Astrocyte of the spinal cord (primary cell): Measurements from ENCODE around the gene KL.

Source experiments
- DNase-seq: peaks from one replicate; pipeline ENCODE4 v3.0.0; 2011; ENCODE audit warnings: low read depth, low spot score
- H3K4me3 ChIP-seq: 2 replicates; pipeline ENCODE4 v1.5.1; 2011; ENCODE audit warnings: low read depth, mild to moderate bottlenecking, low read length, moderate library complexity
- CTCF ChIP-seq: IDR thresholded peaks from 2 replicates; pipeline ENCODE4 v1.5.1; 2012; ENCODE audit warnings: low read depth, mild to moderate bottlenecking, low read length, inconsistent platforms
- in situ Hi-C: cut with HindIII; loops from 2 replicates; pipeline ENCODE4 v1.10.0; 2017; ENCODE audit warnings: low sequenced_read_pairs

KL gene

GRCh38 chr13:33031277-33031676, 15.1 kb downstream of the KL start:
- no peak for DNase-seq
- no peak overlapping the region for H3K4me3 ChIP-seq
- TF ChIP-seq CTCF, result no peak
- in situ Hi-C loops, result no loop called here

GRCh38 chr13:33032037-33032625, 15.9 kb downstream of the KL start:
- no peak overlapping the region for H3K4me3 ChIP-seq
- in situ Hi-C loops, result no loop called here
- TF ChIP-seq CTCF, result no peak
- DNase-seq, result no peak

GRCh38 chr13:33033051-33033812, 17.0 kb downstream of the KL start:
- no peak for DNase-seq
- no peak overlapping the region for H3K4me3 ChIP-seq
- no peak for TF ChIP-seq CTCF
- in situ Hi-C loops, result no loop called here

DNA sequence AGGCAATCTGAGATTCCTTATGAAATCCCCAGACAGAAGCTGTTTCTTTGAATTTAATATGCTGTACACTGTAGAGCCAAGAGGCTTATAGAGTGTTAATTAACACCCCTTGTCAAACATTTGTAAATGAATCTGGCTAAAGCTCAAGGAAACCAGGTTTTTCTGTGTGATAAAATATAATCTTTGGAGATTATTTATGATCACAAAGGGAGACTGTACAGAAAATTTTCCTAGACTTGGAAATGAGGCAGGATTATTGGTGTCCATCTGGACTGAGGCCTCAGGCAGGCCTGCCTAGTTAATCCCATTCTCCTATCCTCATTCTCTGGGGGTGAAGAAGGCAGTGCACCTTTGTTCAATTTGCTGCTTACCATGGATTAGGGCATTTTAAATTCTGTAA, 17.8 kb downstream of the KL start:
- TF ChIP-seq CTCF, result no peak
- H3K4me3 ChIP-seq, result no peak overlapping the region
- in situ Hi-C loops, result no loop called here
- DNase-seq, result no peak

DNA sequence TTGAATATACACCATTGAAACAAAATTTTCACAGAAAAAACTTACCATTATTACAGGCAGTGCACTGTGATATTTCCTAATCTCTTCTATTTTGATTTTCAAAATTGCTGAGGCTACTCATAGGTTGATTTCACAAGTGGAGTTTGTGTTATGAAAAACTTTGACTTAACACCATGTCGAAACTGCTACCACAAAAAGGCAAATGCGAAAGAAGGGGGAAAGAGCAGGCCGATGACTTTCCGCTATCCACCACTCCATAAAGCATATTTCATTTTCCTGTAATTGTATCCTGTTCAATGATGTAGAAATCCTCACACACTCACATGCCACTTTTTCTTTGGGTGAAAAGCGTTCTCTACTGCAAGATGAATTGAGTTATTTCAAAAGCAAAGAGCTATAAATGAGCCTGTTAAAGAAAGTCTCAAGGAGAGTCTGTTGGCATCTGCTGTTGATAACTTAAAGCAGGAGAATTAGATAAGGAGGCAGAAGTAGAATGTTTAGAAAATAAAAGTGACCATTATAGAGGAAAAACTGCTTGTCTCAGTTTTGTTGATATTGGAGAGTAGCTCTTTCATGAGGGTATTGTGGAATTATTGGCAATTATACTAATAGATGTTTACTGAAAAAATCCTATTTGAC, 18.8 kb downstream of the KL start:
- no peak for TF ChIP-seq CTCF
- DNase-seq, result no peak
- H3K4me3 ChIP-seq, result no peak overlapping the region
- in situ Hi-C loops, result no loop called here

DNA sequence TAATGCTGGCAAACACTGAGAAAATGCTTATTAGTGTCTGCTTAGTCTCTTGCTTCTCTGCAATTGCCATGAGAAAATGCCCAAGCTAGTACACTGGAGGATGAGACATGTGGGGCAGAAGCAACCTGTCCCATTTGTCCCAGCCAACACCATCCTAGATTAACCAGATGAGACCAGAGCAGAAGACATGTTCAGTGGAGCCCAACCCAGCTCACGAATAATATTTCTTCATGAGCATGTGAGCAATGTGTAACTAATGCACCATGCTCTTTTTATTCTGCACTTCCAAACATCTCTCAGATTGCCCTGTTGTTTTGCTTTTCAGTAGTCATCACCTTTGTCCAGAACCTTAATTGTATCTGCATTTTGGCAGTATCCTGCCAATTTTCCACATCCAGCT, 21.4 kb downstream of the KL start:
- in situ Hi-C loops, result no loop called here
- no peak overlapping the region for H3K4me3 ChIP-seq
- TF ChIP-seq CTCF, result no peak

More for the DNA sequence above, 21.4 kb downstream of the KL start:
- no peak for DNase-seq
